ENCODE measurements around the gene CHKB. TPM values are rescaled to one million over a fixed set of nuclear protein-coding genes. Genes with fewer than 3 reads are reported as not detected.

Gene CHKB
- total RNA-seq, 4 donors from 2014 or later, result 44.7 to 80.3 (median 51.3) TPM

DNA sequence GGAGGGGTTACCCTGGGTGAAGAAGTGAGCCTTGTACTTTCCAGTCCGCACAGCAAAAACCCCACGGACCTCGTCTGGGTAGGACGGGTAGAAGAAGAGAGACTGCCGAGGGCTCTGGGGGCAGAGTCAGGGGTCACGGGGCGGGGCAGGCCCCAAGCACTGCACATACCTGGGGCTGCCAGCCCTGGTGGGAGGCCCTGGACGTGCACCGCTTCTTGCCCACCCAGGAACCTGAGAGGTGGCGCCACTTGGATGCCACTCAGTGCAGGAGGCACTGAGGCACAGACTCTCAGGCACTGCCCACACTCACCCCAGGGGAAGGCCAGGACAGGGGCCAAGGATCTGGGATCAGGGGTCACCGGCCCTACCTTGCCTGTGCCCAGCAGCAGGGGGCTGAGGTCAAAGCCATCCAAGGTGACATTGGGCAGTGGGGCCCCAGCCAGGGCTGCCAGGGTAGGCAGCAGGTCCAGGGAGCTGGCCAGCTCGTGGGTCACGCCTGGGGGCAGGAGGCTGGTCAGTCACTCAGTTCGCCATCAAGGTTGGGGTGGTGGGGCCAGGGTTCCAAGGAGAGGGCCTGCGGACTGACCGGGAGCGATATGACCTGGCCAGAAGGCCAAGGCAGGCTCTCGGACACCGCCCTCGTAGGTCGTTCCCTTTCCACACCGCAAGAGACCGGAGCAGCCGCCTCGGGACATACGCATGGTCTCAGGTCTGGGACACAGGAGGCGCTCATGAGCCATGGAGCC, 43.1 kb upstream of the CHKB start:
- TF ChIP-seq, protein P1, sequence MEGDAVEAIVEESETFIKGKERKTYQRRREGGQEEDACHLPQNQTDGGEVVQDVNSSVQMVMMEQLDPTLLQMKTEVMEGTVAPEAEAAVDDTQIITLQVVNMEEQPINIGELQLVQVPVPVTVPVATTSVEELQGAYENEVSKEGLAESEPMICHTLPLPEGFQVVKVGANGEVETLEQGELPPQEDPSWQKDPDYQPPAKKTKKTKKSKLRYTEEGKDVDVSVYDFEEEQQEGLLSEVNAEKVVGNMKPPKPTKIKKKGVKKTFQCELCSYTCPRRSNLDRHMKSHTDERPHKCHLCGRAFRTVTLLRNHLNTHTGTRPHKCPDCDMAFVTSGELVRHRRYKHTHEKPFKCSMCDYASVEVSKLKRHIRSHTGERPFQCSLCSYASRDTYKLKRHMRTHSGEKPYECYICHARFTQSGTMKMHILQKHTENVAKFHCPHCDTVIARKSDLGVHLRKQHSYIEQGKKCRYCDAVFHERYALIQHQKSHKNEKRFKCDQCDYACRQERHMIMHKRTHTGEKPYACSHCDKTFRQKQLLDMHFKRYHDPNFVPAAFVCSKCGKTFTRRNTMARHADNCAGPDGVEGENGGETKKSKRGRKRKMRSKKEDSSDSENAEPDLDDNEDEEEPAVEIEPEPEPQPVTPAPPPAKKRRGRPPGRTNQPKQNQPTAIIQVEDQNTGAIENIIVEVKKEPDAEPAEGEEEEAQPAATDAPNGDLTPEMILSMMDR (IDR thresholded peaks at IDR 0.05; ENCODE audit: low read depth), result no peak

DNA sequence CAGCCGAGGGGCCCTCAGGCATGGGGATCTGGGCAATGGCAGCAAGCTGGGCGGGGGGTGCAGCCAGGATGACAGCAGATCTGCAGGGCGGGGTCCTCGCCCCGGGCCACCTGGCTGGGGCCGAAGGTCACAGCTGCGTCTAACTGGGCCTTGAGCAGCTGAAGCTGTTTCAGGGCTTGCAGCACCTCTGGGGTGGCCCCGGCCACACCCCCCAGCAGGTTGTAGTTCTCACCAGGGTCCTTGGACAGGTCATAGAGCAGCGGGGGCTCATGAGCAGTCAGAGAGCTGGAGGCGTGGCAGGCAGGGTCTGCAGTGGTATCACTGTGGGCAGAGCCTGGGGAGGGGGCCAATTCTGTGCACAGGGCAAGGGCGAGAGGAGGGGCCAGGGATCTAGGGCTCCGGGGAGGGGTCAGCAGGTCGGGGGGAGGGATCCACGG, 42.5 kb upstream of the CHKB start:
- TF ChIP-seq, protein P1 (IDR thresholded peaks at IDR 0.05; ENCODE audit: low read depth), result no peak

DNA sequence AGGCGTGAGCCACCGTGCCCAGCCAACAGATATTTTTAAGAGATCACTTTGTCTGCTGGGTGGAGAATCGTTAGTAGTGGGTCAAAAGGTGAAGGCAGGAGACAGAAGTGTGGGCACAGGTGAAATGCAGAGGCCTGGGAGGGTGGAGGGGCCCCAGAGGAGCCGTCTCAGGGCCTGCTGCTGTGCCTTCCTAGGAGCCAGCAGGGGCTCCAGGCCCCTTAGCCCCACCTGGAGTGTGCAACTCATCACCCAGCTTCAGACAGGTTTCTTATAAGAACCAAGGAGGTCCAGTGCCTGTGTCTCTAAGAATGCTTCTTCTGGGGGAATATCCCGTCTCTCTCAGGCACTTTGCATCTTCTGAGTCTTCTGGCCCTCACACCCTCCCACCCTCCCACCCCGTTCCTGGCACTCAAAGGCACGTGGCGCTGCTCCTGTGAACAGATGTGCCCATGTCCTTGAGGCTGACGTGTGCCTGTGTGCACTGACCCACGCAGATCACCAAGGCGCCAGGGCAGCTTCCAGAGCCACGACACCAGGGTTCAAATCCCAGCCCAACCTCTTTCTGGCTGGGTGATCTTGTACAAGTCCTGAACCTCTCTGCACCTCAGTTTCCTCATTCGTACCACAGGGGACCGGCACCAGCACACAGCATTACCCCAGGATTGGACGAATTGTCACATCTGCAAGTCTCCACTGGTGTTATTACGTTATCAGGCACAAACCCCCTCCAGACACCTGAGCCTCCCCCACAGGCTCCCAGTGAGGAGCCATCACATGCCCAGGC, 41.9 kb upstream of the CHKB start:
- TF ChIP-seq, protein P1 (IDR thresholded peaks at IDR 0.05; ENCODE audit: low read depth), result no peak

DNA sequence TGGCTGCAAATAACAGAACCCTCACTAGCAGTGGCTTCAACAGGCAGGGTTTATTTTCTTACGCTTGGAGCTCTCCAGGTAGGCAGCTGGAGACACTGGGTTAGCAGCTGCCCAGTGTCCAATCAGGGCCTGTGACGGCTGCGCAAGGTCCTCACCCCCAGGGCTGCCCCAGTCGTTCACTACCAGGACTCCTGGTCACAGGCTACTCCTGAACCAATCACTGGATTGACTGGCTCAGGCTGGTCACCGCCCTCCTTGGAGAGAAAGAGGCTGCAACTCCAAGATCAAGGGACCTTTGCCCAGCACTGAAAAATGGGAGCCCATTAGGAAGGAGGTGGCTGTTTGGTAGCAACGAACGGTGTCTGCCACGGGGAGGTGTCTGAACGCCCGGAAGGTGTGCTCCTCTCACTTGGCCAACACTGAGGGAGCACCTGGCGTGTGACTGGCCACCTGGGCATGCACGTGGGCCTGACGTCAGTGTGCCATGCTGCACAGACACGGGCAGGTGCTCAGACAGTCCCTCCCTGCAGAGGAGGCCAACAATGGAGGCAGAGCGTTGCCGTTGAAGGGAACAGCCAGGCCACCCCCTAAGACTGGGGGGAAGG, 40.2 kb upstream of the CHKB start:
- TF ChIP-seq, protein P1 (IDR thresholded peaks at IDR 0.05; ENCODE audit: low read depth), result no peak

DNA sequence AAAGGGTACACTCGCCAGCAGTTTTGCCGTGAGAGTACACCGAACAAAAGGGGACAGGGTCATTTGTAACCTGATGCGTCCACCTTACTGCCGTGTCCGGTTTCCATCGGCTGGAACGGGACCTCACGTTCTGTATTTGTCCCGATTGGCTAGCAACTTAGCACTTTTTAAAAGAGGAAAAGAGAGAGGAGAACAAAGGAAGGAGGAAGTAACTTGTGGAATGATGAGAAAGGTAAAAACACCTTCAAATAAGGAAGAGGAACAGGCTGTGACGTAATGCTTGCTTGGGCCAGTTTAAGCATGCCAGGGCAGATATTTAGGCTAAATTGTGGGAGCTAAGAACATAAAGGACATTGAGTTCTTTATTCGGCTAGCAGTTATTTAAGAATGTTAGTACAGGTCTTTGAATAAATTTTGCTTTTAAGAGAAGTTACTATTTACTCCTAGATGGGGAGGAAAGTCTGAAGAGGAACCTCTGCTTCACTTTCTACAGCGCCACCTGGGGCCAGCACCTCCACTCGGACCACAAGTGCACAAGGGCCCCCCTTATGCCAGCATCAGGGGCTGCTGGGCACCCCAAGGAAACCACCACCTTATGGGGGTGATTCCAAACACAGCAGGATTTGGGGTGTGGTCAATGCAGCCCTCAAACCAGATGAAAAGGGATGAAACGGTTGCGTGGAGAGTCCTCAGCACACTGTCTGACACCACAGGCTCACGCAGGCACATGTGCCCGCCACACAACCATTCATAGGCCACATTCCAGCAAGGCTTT, 39.5 kb upstream of the CHKB start:
- TF ChIP-seq, protein P1 (IDR thresholded peaks at IDR 0.05; ENCODE audit: low read depth), result no peak

DNA sequence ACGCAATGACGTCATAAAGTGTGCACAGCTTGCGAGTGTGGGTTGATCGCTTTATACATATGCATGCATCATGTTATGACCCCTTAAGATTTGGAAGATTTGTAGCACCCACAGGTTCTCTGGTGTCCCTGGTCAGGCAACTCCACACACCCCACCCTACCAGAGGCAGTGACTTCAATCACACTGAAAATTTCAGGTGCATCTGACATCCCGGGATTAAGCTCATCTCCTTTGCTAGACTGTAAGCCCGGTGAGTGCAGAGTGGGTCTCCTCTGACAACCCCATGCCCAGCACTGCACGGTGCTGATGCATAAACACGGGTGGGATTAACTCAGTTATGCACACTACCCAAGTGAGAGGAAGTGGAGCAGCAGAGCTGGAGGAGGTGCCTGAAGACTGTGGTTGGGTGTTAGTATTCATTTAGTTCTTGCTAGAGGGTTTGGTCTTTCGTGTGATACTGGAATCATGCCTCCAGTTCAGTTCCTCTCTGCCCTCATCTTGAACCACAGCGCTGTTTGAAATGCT, 38.8 kb upstream of the CHKB start:
- TF ChIP-seq, protein P1 (IDR thresholded peaks at IDR 0.05; ENCODE audit: low read depth), result no peak
